K562 (cell line): ENCODE data around the gene RNASET2. TPM values are rescaled to one million over a fixed set of nuclear protein-coding genes. Genes with fewer than 3 reads are reported as not detected.

Experiments used
- BCL6 ChIP-seq: fragments of 250-450 bp; sonication (Bioruptor Pico); IDR thresholded peaks from 2 replicates; pipeline ENCODE4 v1.4.0; 2020
- CBFA2T2 ChIP-seq: fragments of 450-650 bp; conservative IDR thresholded peaks from 2 replicates; pipeline ENCODE4 v1.6.1; 2017; ENCODE audit warnings: mild to moderate bottlenecking
- JUN ChIP-seq, 2 experiments: sonication (generic) in 1 of 2; formaldehyde crosslinking in 1 of 2; IDR thresholded peaks; 2 replicates each; pipeline versions ENCODE4 v1.6.1 to v1.8.0; 2012 to 2022; ENCODE audit warnings: borderline replicate concordance in 2 of 2, mild to moderate bottlenecking in 2 of 2, improper control_type of control experiment in 1 of 2, low read depth in 1 of 2, low read length in 1 of 2, missing genetic modification reagents in 1 of 2
- MGA ChIP-seq: fragments of 450-650 bp; IDR thresholded peaks from 2 replicates; pipeline ENCODE4 v1.6.1; 2016; ENCODE audit warnings: mild to moderate bottlenecking, moderate library complexity
- RREB1 ChIP-seq: fragments of 250-450 bp; sonication (Bioruptor Pico); IDR thresholded peaks from 2 replicates; pipeline ENCODE4 v1.4.0; 2020
- ZNF639 ChIP-seq, 2 experiments: fragments of 200-800 bp in 1 of 2; sonication (Bioruptor generic) in 1 of 2; sonication (generic) in 1 of 2; formaldehyde crosslinking in 1 of 2; IDR thresholded peaks in 1 of 2; conservative IDR thresholded peaks in 1 of 2; 2 replicates each; pipeline versions ENCODE4 v1.5.0 to v1.6.1; 2016 to 2020; ENCODE audit warnings: missing compliant biosample characterization in 1 of 2, missing genetic modification characterization in 1 of 2, missing genetic modification reagents in 1 of 2
- polyA plus RNA-seq, 8 experiments: library from polyadenylated mRNA; depleted of rRNA in 4 of 8; stranded (reverse) in 5 of 8; unstranded in 3 of 8; fragments of >200 nt; fragmentation: Nextera tagmentation in 2 of 8; fragmentation: Illumina TruSeq in 1 of 8; extraction: Ambion mirVana in 2 of 8; extraction: Trizol in 1 of 8; gene quantifications; 2 replicates each; pipeline versions ENCODE4 v1.2.1 to v1.2.3, GENCODE V29; 2011 to 2014; ENCODE audit warnings: inconsistent platforms in 1 of 8, missing spikeins in 1 of 8
- total RNA-seq, 7 experiments: library from RNA; depleted of rRNA in 6 of 7; stranded (reverse); fragments of >200 nt in 6 of 7; fragmentation: Illumina TruSeq in 2 of 7; extraction: Trizol in 2 of 7; gene quantifications; 2 replicates each; pipeline versions ENCODE4 v1.2.1 to v1.2.3, GENCODE V29; 2011 to 2021; ENCODE audit warnings: low replicate concordance in 1 of 7

RNASET2 gene
- total and polyA plus RNA-seq, 9 of the 15 experiments (the other 6 are each of a cell fraction or from before 2014, with no cell fraction given): 7.4 to 141 (median 91.3) TPM

GRCh38 chr6:166950892-166951669 is 5.3 kb downstream of the RNASET2 start (continued):
- TF ChIP-seq JUN (IDR thresholded peaks at IDR 0.05; ENCODE audit: borderline replicate concordance, low read depth, low read length): peak; percentile 92
- peak; percentile 17; the same call in 1 of the 2 replicates for TF ChIP-seq JUN (CRISPR knock-in tag; IDR thresholded peaks at IDR 0.05; ENCODE audit: borderline replicate concordance)
- TF ChIP-seq RREB1 (CRISPR knock-in tag): peak; percentile 32; the same call in 1 of the 2 replicates
- peak; percentile 47; the same call in 1 of the 2 replicates for TF ChIP-seq MGA
- peak; percentile 10; the same call in 1 of the 2 replicates for TF ChIP-seq BCL6 (CRISPR knock-in tag)
- TF ChIP-seq ZNF639 (CRISPR knock-in tag; conservative IDR thresholded peaks at IDR 0.05 in 1 of 2, IDR thresholded peaks at IDR 0.05 in 1 of 2): peak in 1 of 2 experiments; percentile 79; a peak in 1 of 4 replicates
- peak; percentile 83 for TF ChIP-seq CBFA2T2
